Hematopoietic multipotent progenitor cell treated with erythropoietin and hydrocortisone succinate and interleukin-3 and kit ligand, for 4 days (in vitro differentiated cells): ENCODE measurements around the gene SFSWAP.
"Not testable (repeated sequence)": the region's sequence is repeated elsewhere in the genome, so short reads cannot be mapped to it uniquely, and the experiment has no call there.

Experiments used
- DNase-seq: peaks from one replicate; pipeline ENCODE4 v3.0.0-alpha.2; 2015

SFSWAP gene

GRCh38 chr12:131680392-131681256, 30.3 kb upstream of the SFSWAP start:
- DNase-seq, result not testable (repeated sequence)

DNA sequence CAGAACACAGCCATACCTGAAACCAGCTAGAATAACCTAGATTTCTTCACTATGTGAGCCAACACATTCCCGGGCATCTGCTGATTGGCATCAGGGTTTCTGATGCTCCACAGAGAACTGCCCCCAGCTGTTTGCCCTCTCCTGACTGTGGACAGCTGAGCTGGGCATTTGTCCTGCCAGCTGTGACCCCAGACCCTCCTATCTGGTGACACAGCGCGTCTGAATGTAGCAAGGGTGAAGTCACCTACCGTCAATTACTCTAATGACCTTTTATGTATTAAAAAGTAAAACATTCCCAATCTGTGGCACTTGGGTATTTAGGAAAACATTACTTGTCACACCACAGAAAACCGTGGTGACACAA, 29.7 kb upstream of the SFSWAP start:
- no peak for DNase-seq

DNA sequence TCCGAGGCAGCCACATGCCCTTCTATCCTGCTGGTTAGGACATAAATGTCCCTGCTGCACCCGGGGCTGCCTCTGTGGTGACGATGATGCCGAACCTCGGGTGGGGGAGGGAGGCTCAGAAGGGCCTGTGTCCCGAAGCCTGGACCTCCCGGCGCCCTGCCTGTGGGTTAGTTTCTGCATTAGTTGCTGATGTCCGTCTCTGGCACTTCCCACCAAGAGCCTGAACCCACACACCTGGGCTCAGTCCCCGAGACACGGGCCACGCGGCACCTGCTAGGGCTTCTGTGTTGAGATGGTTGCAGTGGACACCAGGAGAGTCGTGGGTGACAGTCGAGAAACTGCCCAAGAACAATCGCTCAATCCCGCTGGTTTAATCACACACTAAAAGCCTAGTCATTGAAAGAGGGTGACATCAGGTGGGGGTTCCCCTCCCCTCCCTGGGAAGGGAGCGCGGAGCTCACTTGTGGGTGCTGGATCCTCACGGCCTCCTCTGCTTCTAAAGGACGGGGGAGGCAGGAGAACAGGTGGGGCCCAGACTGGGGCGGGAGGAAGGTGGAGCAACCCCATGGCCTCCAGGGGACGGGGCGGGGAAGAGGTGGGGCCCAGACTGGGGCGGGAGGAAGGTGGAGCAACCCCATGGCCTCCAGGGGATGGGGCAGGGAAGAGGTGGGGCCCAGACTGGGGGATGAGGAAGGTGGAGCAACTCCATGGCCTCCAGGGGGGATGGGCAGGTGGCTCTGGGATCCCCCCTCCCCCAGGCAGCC, 29.0 kb upstream of the SFSWAP start:
- peak; percentile 93 for DNase-seq

GRCh38 chr12:131682510-131682895, 28.4 kb upstream of the SFSWAP start:
- DNase-seq, result peak; percentile 29

DNA sequence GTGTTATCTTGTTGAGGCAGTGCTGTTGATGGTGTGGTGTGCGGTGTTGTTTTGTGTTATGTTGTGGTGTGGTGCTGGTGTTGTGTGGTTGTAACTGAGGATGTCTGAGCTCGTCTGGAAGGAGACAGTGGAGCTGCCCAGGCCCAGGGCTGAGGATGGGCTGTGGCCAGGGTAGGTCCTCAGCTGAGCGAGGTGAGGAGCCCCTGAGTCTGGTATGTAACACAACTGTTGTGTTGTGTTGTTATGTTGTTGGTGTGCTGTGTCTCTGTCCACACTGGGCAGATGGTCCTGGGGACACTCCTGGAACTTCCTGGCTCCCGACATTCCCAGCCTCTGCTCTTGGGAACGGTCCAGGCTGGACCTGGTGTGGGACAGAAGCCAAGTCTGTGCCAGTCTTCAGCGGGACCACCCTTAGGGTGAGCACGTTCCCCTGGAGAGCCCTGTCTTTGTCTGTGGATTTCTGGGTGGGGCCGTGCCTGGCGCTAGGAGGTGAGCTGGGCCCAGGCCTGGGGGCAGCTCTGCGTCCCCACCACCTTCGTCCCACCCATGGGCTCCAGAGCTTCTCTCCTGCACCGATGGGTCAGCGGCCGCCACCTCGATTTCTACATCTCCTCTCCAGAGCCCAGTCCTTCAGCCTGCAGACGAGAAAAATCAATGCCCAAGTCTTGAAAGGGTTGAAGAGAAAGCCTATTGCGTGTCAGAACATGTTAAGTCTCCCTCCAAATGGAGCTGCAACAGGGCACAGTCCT, 27.4 kb upstream of the SFSWAP start:
- no peak for DNase-seq

DNA sequence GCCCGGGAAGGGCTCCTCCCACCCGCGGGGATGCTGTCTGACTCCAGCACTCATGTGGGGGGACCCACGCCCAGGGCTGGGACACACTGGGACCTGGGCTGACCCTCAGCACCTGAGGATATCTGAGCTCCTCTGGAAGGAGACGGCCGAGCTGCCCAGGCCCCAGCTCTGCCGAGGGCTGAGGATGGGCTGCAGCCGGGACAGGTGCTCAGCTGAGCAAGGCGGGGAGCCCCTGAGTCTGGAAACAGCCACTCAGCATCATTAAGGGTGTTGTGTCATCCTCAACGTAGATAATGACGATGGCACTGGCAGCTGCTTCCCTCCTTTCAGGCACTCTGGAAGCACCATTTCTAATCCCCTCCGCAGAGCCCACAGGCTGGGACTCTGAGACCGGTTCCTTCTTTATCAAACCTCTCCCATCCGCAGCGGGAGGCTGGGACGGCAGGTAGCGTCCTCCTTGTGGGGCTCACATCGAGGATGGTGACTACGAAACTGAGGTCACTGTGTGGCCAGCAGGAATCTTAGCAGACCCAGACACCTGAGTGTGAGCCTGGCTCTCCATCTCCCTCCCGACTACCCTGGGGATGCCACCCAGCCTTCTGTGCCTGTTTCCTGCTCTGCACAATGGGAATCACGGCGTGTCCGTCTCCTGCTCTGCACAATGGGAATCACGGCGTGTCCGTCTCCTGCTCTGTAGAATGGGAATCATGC, 26.7 kb upstream of the SFSWAP start:
- no peak for DNase-seq

- no peak for DNase-seq
These were observed 23.4 kb upstream of the SFSWAP start for GRCh38 chr12:131687346-131688125.

GRCh38 chr12:131688131-131688844, 22.6 kb upstream of the SFSWAP start:
- DNase-seq, result no peak

DNA sequence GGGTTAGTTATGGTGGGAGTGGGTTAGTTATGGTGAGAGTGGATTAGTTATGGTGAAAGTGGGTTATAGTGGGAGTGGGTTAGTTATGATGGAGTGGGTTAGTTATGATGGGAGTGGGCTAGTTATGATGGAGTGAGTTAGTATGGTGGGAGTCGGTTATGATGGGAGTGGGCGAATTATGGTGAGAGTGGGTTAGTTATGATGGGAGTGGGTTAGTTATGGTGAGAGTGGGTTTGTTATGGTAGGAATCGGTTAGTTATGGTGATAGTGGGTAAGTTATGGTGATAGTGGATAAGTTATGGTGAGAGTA, 22.1 kb upstream of the SFSWAP start:
- no peak for DNase-seq

GRCh38 chr12:131690320-131690719, 20.6 kb upstream of the SFSWAP start:
- no peak for DNase-seq

- no peak for DNase-seq
These were observed 18.5 kb upstream of the SFSWAP start for GRCh38 chr12:131692431-131692830.

- DNase-seq, result no peak
These were observed 17.7 kb upstream of the SFSWAP start for GRCh38 chr12:131693149-131693548.

DNA sequence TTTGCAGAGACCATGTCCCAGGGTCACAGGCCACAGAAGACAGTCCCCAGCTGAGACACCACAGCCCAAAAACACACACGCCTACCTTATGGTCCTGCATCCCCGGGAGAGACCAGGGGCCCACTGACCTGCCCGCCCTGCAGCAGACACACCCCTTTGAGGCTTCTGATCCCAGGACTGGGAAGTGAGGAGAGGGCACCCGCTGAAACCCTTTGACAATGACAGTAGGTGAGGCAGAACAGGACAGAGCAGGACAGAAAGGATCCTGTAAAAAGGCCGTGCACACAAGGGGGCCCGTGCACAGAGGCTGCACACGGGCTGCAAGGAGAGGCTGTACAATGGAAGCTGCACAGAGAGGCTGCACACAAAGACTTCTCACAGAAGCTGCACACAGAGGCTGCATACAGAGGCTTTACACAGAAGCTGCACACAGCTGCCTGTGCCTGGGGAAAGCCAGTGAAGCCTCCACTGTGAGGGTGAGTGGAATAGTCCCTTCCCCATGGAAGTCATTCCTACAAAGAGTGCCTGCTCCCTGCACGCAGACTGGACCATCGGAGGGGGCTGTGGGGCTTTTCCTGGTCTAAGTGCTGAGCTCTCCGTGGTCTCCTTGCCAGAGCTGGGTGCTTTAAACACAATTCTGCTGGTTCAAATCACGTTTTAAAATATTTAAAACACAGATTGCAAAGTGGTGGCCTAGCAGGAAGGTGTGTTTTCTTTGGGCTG, 16.6 kb upstream of the SFSWAP start:
- no peak for DNase-seq

DNA sequence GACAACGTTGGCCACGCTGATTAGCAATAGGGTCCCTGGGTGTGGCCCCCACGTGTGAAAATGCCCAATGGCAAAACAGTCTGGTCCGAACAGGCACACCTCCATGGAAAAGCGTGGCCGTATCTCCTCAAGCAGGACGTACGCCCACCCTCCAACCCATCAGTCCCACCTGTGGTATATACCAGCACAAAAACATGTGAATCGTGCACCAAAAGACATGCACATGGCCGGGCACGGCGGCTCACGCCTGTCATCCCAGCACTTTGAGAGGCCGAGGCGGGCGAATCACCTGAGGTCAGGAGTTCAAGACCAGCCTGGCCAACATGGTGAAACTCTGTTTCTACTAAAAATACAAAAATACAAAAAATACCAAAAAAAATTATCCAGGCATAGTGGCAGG, 14.9 kb upstream of the SFSWAP start:
- no peak for DNase-seq

DNA sequence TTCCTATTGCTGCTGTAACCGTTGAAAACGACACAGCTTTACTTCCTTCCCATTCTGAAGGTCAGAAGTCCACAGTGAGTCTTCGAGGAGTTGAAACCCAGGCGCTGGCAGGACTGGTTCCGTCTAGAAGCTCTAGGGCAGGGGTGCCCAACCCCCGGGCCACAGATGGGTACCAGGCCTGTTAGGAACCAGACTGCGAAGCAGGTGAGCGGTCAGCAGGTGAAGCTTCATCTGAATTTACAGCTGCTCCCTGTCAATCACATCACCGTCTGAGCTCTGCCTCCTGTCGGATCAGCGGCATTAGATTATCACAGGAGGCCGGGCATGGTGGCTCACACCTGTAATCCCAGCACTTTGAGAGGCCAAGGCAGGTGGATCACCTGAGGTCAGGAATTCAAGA, 12.6 kb upstream of the SFSWAP start:
- no peak for DNase-seq

DNA sequence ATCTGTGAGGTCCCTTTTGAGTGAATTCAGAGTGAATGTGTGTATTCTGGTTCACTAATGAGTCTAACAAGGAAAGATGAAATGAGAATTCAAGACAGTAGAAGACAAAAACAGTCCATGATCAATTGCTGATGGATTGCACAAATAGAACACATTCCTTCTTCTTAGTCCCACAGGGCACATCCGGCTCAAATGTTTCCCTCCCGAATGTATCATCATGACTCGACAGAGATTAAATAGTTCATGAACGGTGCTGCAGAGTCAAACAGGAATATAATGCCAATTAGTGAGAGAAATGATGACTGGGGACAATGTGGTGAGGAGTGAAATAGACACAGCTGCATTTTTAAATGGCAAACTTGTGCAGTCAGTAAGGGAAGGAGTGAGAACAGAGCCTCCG, 11.5 kb upstream of the SFSWAP start:
- DNase-seq, result no peak

- DNase-seq, result no peak
These were observed 10.6 kb upstream of the SFSWAP start for GRCh38 chr12:131700271-131700670.

DNA sequence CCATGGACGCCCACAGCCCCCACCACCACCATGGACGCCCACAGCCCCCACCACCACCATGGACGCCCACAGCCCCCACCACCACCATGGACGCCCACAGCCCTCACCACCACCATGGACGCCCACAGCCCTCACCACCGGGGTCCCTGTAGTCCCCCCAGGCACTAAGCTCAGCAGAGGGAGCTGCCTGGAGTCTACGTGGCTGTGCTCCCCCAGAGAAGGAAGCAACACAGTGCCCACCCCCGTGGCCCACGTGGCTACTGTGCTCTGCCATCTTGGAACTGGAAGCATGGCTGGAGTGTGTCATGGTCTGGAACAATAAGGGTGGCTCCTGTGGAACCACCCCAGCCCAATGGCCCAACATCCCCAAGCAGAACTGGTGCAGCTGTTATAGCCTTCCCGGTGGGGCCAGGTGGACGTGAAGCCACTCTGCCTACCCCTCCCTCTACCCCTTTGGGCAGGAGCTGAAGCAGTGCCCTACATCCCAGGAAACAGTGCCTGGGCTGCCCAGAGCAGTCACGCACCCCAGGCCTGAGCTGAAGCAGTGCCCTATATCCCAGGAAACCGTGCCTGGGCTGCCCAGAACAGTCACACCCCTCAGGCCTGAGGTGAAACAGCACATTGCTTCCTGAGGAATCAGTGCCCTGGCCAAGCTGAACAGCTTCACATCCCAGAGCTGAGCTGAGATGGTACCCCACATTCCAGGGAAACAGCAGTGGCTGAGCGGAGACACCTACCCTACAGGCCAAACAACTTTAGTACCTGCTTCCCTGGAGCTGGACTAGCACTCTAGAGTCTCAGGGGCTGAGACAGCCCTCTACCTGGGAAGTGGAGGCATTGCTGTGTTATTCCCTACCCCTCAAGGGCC, 9.0 kb upstream of the SFSWAP start:
- no peak for DNase-seq

- DNase-seq, result no peak
These were observed 8.4 kb upstream of the SFSWAP start for GRCh38 chr12:131702573-131702877.

DNA sequence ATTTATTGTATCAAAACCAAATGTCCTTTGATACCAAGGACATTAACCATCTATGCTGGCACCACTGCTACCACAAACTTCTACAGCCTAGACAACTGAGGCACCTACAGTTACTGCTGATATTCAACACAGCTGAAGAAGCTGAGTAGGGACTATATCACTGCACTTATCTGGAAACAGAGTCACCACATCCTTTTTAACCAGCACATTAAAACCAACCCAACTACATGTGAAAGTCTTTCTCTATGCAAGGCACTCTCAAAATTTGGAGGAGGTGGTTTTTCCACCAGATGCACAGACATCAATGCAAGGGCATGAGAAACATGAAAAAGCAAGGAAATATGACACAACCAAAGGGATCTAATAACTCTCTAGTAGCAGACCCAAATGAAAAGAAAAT, 7.7 kb upstream of the SFSWAP start:
- DNase-seq, result no peak
